ENCODE data around the gene GHRL.

DNA sequence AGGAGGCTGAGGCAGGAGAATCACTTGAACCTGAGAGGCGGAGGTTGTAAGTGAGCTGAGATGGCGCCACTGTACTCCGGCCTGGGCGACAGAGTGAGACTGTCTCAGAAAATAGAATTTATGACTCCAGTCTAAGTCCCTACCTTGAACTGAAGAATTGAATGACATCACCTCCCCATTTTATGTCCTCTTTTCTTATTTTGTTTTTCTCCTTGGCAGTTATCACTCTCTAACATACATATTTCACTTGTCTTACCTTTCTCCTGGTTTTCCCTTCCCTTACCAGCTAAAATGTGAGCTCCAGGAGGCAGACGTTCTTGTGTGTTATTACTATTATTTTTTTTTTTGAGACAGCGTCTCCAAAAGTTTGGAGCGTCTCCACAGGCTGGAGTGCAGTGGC, 36.9 kb downstream of the GHRL start:
- no peak for TF ChIP-seq EZH2phosphoT487 (conservative IDR thresholded peaks at IDR 0.05; ENCODE audit: low read length)
- TF ChIP-seq, protein P1, sequence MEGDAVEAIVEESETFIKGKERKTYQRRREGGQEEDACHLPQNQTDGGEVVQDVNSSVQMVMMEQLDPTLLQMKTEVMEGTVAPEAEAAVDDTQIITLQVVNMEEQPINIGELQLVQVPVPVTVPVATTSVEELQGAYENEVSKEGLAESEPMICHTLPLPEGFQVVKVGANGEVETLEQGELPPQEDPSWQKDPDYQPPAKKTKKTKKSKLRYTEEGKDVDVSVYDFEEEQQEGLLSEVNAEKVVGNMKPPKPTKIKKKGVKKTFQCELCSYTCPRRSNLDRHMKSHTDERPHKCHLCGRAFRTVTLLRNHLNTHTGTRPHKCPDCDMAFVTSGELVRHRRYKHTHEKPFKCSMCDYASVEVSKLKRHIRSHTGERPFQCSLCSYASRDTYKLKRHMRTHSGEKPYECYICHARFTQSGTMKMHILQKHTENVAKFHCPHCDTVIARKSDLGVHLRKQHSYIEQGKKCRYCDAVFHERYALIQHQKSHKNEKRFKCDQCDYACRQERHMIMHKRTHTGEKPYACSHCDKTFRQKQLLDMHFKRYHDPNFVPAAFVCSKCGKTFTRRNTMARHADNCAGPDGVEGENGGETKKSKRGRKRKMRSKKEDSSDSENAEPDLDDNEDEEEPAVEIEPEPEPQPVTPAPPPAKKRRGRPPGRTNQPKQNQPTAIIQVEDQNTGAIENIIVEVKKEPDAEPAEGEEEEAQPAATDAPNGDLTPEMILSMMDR (IDR thresholded peaks at IDR 0.05; ENCODE audit: insufficient read depth, low read length, poor library complexity, severe bottlenecking), result no peak
